Panc1 (cell line): ENCODE measurements around the gene CDH13. TPM values are rescaled to one million over a fixed set of nuclear protein-coding genes. Genes with fewer than 3 reads are reported as not detected.
A peak's percentile ranks its signal among the peaks of the same experiment; 100 is the strongest.

ENCODE experiments used
- ATAC-seq: fragments of 200-7000 bp; cut with Tn5 transposase; 2 replicates; pipeline ENCODE4 v1.9.1; 2020; ENCODE audit warnings: mild to moderate bottlenecking, moderate library complexity
- BruUV-seq: library from RNA; stranded (reverse); fragments of 400-500 nt; replicated peaks from 2 replicates; lab custom pipeline; 2021; lab: Mats Ljungman, UMichigan
- CTCF ChIA-PET: fragments of 300-600 bp; sonication (Branson Sonifier 250); formaldehyde crosslinking; loops from one replicate; lab custom pipeline; 2022; ENCODE audit warnings: antibody characterized with exemption; lab: Charles Lee
- POLR2A ChIA-PET: fragments of 300-600 bp; sonication (Branson Sonifier 250); formaldehyde crosslinking; loops from one replicate; lab custom pipeline; 2022; ENCODE audit warnings: antibody characterized with exemption; lab: Charles Lee
- DNase-seq: peaks from one replicate; pipeline ENCODE4 v3.0.0-alpha.2; 2010; ENCODE audit warnings: low read depth, low spot score
- H3K27ac ChIP-seq: 2 replicates; pipeline ENCODE4 v1.5.1; 2011; ENCODE audit warnings: mild to moderate bottlenecking, low read length, inconsistent platforms
- H3K27me3 ChIP-seq: fragments of 200-500 bp; sonication (Bioruptor generic); 2 replicates; pipeline ENCODE4 v1.6.0; 2014; ENCODE audit warnings: low read length, inconsistent platforms; ENCODE audit not compliant: control insufficient read depth, insufficient read depth
- H3K36me3 ChIP-seq: fragments of 200-500 bp; sonication (Bioruptor generic); 2 replicates; pipeline ENCODE4 v1.5.1; 2014; ENCODE audit warnings: inconsistent platforms, mild to moderate bottlenecking, low read length, moderate library complexity; ENCODE audit not compliant: control insufficient read depth, insufficient read depth
- H3K4me1 ChIP-seq: 2 replicates; pipeline ENCODE4 v1.5.1; 2011; ENCODE audit warnings: inconsistent platforms, mild to moderate bottlenecking, low read length, moderate library complexity; ENCODE audit not compliant: control insufficient read depth, insufficient read depth
- H3K4me3 ChIP-seq, 2 experiments: 2 replicates each; pipeline ENCODE4 v1.5.1; 2011 to 2012; ENCODE audit warnings: low read depth in 2 of 2, low read length in 2 of 2, mild to moderate bottlenecking in 2 of 2, inconsistent platforms in 1 of 2, moderate library complexity in 1 of 2
- H3K9me3 ChIP-seq: fragments of 200-500 bp; sonication (Bioruptor generic); 2 replicates; pipeline ENCODE4 v1.5.1; 2014; ENCODE audit warnings: low read depth, mild to moderate bottlenecking, inconsistent platforms, low read length, moderate library complexity; ENCODE audit not compliant: control insufficient read depth, insufficient read depth
- POLR2AphosphoS5 ChIP-seq: IDR thresholded peaks from 2 replicates; pipeline ENCODE4 v1.6.1; 2012; ENCODE audit warnings: mild to moderate bottlenecking, low read depth, low read length, moderate library complexity
- REST ChIP-seq, 2 experiments: IDR thresholded peaks; 2 replicates each; pipeline ENCODE4 v1.6.1; 2011 to 2012; ENCODE audit warnings: low read depth in 2 of 2, control low read depth in 1 of 2, low read length in 1 of 2, mild to moderate bottlenecking in 1 of 2, moderate library complexity in 1 of 2; ENCODE audit not compliant: insufficient read depth in 1 of 2
- SIN3A ChIP-seq: IDR thresholded peaks from 2 replicates; pipeline ENCODE4 v1.6.1; 2012; ENCODE audit warnings: low read depth, mild to moderate bottlenecking, low read length, moderate library complexity, borderline replicate concordance; ENCODE audit not compliant: insufficient read depth
- TCF7L2 ChIP-seq: IDR thresholded peaks from 2 replicates; pipeline ENCODE4 v1.6.1; 2011; ENCODE audit warnings: mild to moderate bottlenecking, low read depth, low read length, inconsistent platforms
- in situ Hi-C: cut with HindIII; loops from 2 replicates; pipeline ENCODE4 v1.10.0; 2016; ENCODE audit warnings: low sequenced_read_pairs, low pct_unique_long_range_greater_than_20kb
- intact Hi-C: fragments of 100-400 bp; cut with micrococcal nuclease; formaldehyde crosslinking; loops from one replicate; pipeline ENCODE4 v1.10.0; 2022; ENCODE audit not compliant: unreplicated experiment
- total RNA-seq: library from RNA; stranded (reverse); gene quantifications from one replicate; pipeline ENCODE4 v1.2.1, GENCODE V29; 2021; ENCODE audit not compliant: unreplicated experiment
- TF ChIP-seq, protein P1 (sequence below): fragments of 450-650 bp; IDR thresholded peaks from 2 replicates; pipeline ENCODE4 v1.5.1; 2017; ENCODE audit warnings: mild to moderate bottlenecking

The CDH13 gene
- total RNA-seq, 1 experiment from 2014 or later, result not detected

GRCh38 chr16:82701442-82701955, 74.7 kb downstream of the CDH13 start:
- CTCF ChIA-PET, result no interaction called here
- in situ Hi-C loops, result no loop called here
- intact Hi-C loops, result no loop called here
- no peak overlapping the region for H3K4me3 ChIP-seq
- DNase-seq, result no peak
- H3K27ac ChIP-seq, result no peak overlapping the region
- H3K4me1 ChIP-seq, result no peaks in the 10 kb centered on the region
- H3K36me3 ChIP-seq, result no peaks in the 10 kb centered on the region
- POLR2A ChIA-PET, result no interaction called here
- BruUV-seq, result no TSS peak
- no peak for ATAC-seq
- H3K27me3 ChIP-seq, result no peaks in the 10 kb centered on the region; the same call in 1 of the 2 replicates
- no peaks in the 10 kb centered on the region for H3K9me3 ChIP-seq
- TF ChIP-seq, protein P1, sequence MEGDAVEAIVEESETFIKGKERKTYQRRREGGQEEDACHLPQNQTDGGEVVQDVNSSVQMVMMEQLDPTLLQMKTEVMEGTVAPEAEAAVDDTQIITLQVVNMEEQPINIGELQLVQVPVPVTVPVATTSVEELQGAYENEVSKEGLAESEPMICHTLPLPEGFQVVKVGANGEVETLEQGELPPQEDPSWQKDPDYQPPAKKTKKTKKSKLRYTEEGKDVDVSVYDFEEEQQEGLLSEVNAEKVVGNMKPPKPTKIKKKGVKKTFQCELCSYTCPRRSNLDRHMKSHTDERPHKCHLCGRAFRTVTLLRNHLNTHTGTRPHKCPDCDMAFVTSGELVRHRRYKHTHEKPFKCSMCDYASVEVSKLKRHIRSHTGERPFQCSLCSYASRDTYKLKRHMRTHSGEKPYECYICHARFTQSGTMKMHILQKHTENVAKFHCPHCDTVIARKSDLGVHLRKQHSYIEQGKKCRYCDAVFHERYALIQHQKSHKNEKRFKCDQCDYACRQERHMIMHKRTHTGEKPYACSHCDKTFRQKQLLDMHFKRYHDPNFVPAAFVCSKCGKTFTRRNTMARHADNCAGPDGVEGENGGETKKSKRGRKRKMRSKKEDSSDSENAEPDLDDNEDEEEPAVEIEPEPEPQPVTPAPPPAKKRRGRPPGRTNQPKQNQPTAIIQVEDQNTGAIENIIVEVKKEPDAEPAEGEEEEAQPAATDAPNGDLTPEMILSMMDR, result no peak
- no peak for TF ChIP-seq REST (IDR thresholded peaks at IDR 0.05; ENCODE audit: insufficient read depth in 1 of 2, low read depth in 2 of 2, low read length in 1 of 2)

DNA sequence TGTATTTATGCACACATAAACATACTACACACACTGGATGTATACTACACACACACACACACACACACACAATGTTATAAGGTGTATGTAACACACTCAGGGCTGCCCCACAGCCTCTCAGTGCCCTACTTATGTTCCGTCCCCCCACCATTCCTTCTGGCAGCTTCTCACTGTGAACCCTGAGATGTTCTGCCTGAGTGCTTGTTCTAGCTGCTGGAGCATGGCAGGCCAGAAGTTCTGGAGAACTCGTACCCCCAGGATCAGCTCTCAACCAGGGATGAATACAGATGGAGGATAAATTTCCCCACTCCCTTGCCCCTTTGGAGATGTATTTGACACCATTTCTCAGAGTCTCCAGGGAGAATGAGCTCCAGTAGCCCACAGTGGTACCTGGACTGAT, 76.4 kb downstream of the CDH13 start:
- CTCF ChIA-PET, result no interaction called here

GRCh38 chr16:82703871-82704768, 77.4 kb downstream of the CDH13 start:
- TF ChIP-seq SIN3A (no peak), REST (IDR thresholded peaks at IDR 0.05; ENCODE audit: insufficient read depth in 1 of 2, low read depth in 2 of 2, low read length in 1 of 2) (0 out of 4 replicates have a peak, but pooled peaks of 1 of the 2 experiments have one; percentile 37)
- Histone ChIP-seq H3K9me3 (no peaks in the 10 kb centered on the region), H3K27me3 (no peaks in the 10 kb centered on the region; the same call in 1 of the 2 replicates), H3K4me3 (no peak overlapping the region), H3K36me3 (no peaks in the 10 kb centered on the region), H3K27ac (no peak overlapping the region), H3K4me1 (no peaks in the 10 kb centered on the region)
- CTCF ChIA-PET, result no interaction called here
- in situ Hi-C loops, result no loop called here
- BruUV-seq, result no TSS peak
- intact Hi-C loops, result no loop called here
- ATAC-seq (no peak), DNase-seq (no peak)
- POLR2A ChIA-PET, result no interaction called here

More for the DNA sequence above, 76.4 kb downstream of the CDH13 start:
- BruUV-seq, result no TSS peak
- no peak for ATAC-seq
- intact Hi-C loops (no loop called here), in situ Hi-C loops (no loop called here)
- Histone ChIP-seq H3K36me3 (no peaks in the 10 kb centered on the region), H3K4me3 (no peak overlapping the region), H3K9me3 (no peaks in the 10 kb centered on the region), H3K27me3 (no peaks in the 10 kb centered on the region; the same call in 1 of the 2 replicates), H3K4me1 (no peaks in the 10 kb centered on the region), H3K27ac (no peak overlapping the region)
- POLR2A ChIA-PET, result no interaction called here
- no peak for DNase-seq
- TF ChIP-seq TCF7L2 (no peak), POLR2AphosphoS5 (no peak), SIN3A (no peak)
